IPS-20b (cell line): ENCODE measurements around the gene KLHL36.
A peak's percentile ranks its signal among the peaks of the same experiment; 100 is the strongest.

Experiments used
- H3K27ac ChIP-seq: one replicate; pipeline ENCODE4 v1.5.1; 2013; ENCODE audit warnings: low read length
- H3K27me3 ChIP-seq: 2 replicates; pipeline ENCODE4 v1.6.1; 2013; ENCODE audit warnings: mild to moderate bottlenecking, low read length, inconsistent platforms; ENCODE audit not compliant: insufficient read depth
- H3K36me3 ChIP-seq: 2 replicates; pipeline ENCODE4 v1.6.1; 2013; ENCODE audit warnings: low read depth, mild to moderate bottlenecking, inconsistent platforms, low read length, moderate library complexity; ENCODE audit not compliant: insufficient read depth
- H3K4me1 ChIP-seq: 2 replicates; pipeline ENCODE4 v1.6.1; 2013; ENCODE audit warnings: mild to moderate bottlenecking, control low read depth, inconsistent platforms, low read length, moderate library complexity; ENCODE audit not compliant: insufficient read depth
- H3K4me3 ChIP-seq: 2 replicates; pipeline ENCODE4 v1.5.1; 2013; ENCODE audit warnings: mild to moderate bottlenecking, low read length, inconsistent platforms
- H3K9ac ChIP-seq: 2 replicates; pipeline ENCODE4 v1.6.1; 2013; ENCODE audit warnings: low read depth, mild to moderate bottlenecking, inconsistent platforms, low read length, moderate library complexity
- H3K9me3 ChIP-seq: 2 replicates; pipeline ENCODE4 v1.6.1; 2013; ENCODE audit warnings: mild to moderate bottlenecking, low read depth, low read length, inconsistent platforms; ENCODE audit not compliant: insufficient read depth

The KLHL36 gene

DNA sequence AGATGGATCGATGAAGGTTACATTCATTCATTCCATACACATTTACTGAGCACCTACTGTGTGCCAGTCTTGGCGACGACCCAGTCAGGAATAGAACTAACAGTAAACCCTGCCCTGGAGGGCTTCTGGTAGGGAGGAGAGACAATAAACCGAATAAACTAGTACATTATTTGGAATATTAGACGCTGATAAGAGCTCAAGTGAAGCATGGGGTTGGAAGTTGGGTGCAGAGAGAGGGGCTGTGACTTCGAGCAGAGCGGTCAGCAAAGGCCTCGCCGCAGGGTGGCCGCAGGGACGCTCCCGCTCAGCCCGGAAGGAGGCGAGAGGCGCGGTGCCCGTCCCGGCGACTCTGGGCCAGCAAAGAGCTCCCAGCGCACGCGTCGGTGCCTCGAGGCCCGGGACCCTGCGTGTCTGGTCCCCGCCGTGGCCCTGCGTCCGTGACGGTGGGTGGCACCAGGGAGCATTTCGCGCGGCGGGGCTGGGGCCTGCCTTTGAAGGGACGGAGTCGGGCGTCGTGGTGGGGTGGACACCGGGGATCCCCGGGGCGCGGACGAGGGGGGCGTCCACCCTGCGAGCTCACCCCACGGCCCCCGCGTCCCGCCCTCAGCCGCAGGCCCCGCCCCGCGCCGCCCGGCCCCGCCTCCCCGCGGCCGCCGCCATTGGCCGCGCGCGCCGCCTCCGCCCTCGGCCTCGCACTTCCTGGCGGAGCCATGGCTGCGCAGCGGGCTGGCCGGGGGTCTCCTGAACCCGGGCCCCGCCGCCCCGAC, at the start of gene KLHL36:
TSS of gene KLHL36 (plus strand) at position 684 of the 767 bp plus-strand sequence. CDS start 2,357 bp downstream, outside the sequence.
- no peaks in the 10 kb centered on the region for H3K9me3 ChIP-seq
- H3K27me3 ChIP-seq, result peaks cover 23% of the 10 kb centered on the region
- no peak within 1 kb of the TSS for H3K27ac ChIP-seq
- H3K9ac ChIP-seq, result peak within 1 kb of the TSS; percentile 16; the same call in 1 of the 2 replicates
- H3K36me3 ChIP-seq, result peaks cover 15% of the 10 kb centered on the region
- H3K4me1 ChIP-seq, result no peaks in the 10 kb centered on the region
- H3K4me3 ChIP-seq, result peak within 1 kb of the TSS; percentile 68

DNA sequence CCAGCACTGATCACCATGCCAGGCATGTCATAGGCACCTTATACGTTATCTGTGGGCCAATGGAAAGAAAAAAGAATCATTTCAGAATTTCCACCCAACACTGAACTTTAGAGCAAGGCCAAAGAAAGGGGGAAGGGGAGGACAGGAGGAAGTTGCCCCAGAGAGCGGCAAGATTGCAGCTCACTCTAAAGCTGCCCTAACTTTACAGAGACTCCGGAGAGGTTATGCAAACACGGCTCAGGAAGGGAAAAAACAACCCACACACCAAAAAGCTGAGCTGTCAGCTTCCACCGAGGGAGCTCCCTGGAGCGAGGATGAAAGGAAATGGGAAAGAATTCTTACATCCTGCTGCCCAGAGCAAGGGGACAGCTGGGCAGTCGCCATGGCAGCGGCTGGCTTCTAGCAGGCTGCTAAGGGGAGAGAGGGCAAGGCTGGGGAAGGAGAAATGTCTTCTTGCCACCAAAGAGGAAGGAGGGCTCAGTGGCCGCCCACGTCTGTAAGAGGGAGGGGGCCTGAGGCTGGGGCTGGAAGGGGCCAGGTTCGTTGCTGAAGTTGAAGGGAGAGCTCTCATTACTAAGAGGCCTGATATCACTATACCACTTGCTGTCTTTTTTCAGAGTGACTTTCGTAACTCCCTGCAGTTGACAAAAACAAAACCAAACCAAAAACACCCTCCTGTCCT, 48.6 kb upstream of the KLHL36 start:
- H3K4me3 ChIP-seq, result peak overlapping the region; percentile 15; the same call in 1 of the 2 replicates
- no peaks in the 10 kb centered on the region for H3K9me3 ChIP-seq
- peaks cover 43% of the 10 kb centered on the region for H3K4me1 ChIP-seq
- H3K9ac ChIP-seq, result no peak overlapping the region
- H3K36me3 ChIP-seq, result 0 out of 2 replicates have a peak, but pooled peaks cover 3% of the 10 kb centered on the region
- no peak overlapping the region for H3K27ac ChIP-seq
- no peaks in the 10 kb centered on the region; the same call in 1 of the 2 replicates for H3K27me3 ChIP-seq

DNA sequence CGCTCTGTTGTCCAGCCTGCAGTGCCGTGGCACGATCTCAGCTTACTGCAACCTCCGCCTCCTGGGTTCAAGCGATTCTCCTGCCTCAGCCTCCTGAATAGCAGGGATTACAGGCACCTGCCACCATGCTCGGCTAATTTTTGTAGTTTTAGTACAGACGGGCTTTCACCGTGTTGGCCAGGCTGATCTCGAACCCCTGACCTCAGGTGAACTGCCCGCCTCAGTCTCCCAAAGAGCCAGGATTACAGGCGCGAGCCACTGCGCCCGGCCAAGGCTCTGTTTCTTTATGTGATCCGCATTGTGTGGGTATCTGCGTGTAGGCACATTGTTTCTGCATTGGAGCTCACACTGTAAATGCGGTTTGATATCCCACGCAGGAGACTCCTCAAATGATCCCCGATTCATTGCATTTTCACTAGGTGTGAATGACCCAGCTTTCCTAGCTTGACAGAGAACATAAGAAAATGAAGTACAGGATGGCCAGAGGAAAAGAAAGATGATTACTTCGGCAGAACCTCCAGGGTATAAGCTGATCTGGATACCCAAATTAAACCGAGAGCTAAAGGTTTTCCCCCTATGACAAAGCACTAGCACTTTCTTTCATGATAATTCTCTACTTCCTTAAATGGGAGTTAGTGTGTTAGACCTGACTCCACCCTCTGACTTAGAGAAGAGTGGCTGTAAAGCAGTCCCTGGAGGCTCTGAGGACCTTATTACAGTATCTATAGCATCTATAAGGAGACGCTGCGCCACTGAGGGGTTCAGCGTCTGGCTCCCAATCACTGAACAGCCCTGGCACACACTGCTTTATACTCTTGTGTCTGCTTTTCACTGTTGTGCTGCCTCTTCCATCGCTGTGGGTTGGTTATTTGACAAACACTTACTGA, 47.7 kb upstream of the KLHL36 start:
- Histone ChIP-seq H3K27me3 (no peaks in the 10 kb centered on the region; the same call in 1 of the 2 replicates), H3K9me3 (peaks cover 3% of the 10 kb centered on the region; the same call in 1 of the 2 replicates), H3K4me3 (no peak overlapping the region; the same call in 1 of the 2 replicates), H3K36me3 (peaks cover 5% of the 10 kb centered on the region; the same call in 1 of the 2 replicates), H3K4me1 (peaks cover 51% of the 10 kb centered on the region), H3K27ac (no peak overlapping the region), H3K9ac (no peak overlapping the region)

DNA sequence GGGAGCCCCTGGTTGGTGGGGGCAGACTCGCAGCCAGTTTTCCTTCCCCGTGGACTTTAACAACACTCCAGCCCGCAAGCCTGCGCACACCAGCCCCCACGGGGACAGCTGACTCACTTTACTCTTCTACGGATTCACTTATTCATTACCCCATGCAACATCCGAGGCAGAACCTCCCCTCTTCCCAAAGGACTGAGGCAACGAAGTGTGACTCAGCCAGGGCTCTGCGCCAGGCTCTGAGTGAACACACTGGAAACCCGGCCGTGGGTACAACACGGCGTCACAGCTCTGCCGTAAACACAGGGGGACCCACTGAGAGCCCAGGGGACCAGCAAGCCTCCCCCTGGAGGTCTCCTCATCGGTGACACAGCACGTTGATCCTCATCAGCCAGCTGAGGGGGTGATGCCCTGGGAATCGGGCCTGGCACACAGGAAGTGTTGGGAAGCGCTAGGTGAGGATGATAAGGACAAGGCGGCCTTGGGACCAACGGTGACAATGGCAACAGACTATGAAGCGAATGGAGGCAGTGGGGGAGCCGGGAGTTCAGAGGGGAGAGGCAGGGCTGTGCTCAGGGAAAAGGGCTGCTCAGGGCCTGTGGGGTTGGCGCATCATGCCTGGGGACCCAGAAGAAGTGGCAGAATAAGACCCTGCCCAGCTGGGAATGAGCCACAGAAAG, 45.0 kb upstream of the KLHL36 start:
- Histone ChIP-seq H3K4me1 (peaks cover 40% of the 10 kb centered on the region), H3K27ac (no peak overlapping the region), H3K36me3 (peaks cover 10% of the 10 kb centered on the region), H3K9ac (no peak overlapping the region), H3K9me3 (peaks cover 4% of the 10 kb centered on the region; the same call in 1 of the 2 replicates), H3K27me3 (no peaks in the 10 kb centered on the region; the same call in 1 of the 2 replicates), H3K4me3 (no peak overlapping the region)

DNA sequence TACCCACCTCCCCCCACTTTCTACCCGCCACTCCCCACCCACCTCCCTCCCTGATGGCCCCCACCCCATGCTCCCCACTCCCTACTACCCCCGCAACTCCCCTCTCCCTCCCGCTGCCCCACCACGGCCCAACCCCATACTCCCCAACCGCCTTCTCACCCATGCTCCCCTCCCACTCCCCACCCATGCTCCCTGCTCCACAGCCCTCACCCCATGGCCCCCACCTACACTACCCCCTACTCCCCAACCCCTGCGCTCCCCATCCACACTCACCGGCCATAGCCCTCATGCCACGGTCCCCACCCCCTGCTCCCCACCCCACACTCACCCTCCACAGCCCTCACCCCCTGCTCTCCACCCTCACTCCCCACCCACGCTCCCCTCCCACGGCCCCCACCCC, 44.4 kb upstream of the KLHL36 start:
- Histone ChIP-seq H3K9ac (no peak overlapping the region), H3K4me3 (no peak overlapping the region), H3K4me1 (peaks cover 39% of the 10 kb centered on the region), H3K27me3 (no peaks in the 10 kb centered on the region; the same call in 1 of the 2 replicates), H3K9me3 (peaks cover 4% of the 10 kb centered on the region; the same call in 1 of the 2 replicates), H3K36me3 (peaks cover 10% of the 10 kb centered on the region), H3K27ac (no peak overlapping the region)

DNA sequence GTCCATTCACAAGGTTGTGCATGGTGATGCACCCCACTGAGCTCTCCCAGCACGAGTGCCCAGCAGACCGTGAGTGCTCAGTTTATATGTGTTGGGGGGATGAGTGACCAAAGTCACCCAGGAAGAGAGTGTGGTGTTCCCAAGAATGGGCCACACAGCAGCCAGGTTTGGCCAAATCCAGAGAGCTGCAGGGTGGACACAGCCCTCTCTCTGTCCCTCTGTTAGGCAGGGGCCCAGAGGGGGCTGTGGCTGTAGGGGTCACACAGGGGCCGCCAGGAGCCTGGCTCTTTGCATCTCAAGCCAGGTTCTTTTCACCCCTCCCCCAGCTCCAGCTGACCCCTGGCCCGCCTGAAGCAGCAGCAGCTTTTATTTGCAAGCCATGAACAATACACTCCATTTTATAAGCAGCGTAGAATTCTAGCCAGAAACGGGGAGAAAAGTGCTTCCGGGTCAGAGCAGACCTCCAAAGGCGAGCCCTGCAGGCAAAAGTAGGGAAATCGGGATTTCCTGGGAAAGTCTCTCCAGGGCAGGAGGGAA, 43.8 kb upstream of the KLHL36 start:
- H3K36me3 ChIP-seq, result peaks cover 10% of the 10 kb centered on the region
- peak overlapping the region; percentile 33; the same call in 1 of the 2 replicates for H3K9ac ChIP-seq
- H3K4me1 ChIP-seq, result peaks cover 34% of the 10 kb centered on the region
- H3K9me3 ChIP-seq, result peaks cover 4% of the 10 kb centered on the region; the same call in 1 of the 2 replicates
- H3K4me3 ChIP-seq, result no peak overlapping the region
- no peaks in the 10 kb centered on the region for H3K27me3 ChIP-seq
- H3K27ac ChIP-seq, result peak overlapping the region; percentile 48

DNA sequence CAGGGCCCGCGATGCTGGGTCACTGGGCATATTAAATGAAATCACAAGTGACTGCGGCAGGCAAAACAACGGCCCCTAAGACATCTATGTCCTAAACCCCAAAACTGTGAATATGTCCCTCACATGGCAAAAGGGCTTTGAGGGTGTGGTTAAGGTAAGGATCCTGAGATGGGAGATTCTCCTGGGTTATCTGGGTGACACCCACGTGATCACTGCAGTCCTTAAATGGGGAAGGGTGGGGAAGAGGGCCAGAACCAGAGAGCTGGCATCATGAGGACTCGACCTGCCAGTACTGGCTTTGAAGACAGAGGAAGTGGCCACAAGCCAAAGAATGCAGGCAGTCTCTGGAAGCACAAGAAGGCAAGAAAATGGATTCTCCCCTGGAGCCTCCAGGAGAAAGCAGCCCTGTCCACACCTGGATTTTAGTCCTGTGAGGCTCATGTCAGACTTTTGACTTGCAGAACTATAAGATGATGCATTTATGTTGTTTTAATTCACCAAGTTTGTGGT, 42.9 kb upstream of the KLHL36 start:
- Histone ChIP-seq H3K4me3 (no peak overlapping the region), H3K4me1 (peaks cover 29% of the 10 kb centered on the region), H3K27ac (no peak overlapping the region), H3K36me3 (peaks cover 10% of the 10 kb centered on the region), H3K27me3 (no peaks in the 10 kb centered on the region), H3K9ac (peak overlapping the region; percentile 33; the same call in 1 of the 2 replicates), H3K9me3 (peaks cover 4% of the 10 kb centered on the region; the same call in 1 of the 2 replicates)

DNA sequence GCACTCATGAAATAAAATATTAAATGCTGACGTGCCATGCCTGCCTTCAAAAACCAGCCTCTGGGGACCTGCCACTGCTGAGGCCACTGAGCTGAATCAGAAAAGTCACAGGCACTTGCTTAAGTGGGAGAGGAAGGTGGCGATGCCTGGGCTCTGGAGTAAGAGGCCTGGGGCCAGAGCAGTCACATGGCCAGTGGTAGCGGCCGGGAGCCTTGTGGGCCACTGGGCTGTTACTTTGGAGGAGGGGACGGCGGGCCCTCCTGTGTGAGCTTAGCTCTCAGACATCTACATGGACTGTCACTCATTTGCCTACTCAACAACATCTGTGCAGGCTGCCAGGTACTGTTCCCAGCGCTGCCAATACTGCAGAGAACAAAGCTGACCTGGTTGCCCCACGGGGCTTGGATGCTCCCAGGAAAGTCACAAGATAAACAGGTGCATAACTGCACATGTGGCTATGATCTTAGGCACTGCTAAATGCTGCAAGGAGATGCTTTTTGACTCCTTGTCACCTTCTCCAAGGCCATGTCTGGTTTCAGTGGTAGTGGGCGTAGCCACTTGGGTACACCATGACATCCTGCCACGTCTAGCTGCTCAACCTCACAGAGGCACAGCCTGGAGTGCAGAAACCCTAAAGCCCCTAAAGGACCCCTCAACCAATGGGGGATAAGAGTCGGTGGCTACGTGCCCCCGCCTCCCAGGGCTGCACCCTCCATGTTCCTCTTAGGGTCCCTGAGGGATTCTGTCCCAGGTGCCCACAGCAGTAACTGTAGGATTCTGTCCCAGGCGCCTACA, 42.0 kb upstream of the KLHL36 start:
- Histone ChIP-seq H3K9me3 (peaks cover 4% of the 10 kb centered on the region; the same call in 1 of the 2 replicates), H3K9ac (no peak overlapping the region), H3K4me1 (peaks cover 21% of the 10 kb centered on the region), H3K27me3 (no peaks in the 10 kb centered on the region), H3K27ac (no peak overlapping the region), H3K4me3 (no peak overlapping the region), H3K36me3 (peaks cover 12% of the 10 kb centered on the region)

DNA sequence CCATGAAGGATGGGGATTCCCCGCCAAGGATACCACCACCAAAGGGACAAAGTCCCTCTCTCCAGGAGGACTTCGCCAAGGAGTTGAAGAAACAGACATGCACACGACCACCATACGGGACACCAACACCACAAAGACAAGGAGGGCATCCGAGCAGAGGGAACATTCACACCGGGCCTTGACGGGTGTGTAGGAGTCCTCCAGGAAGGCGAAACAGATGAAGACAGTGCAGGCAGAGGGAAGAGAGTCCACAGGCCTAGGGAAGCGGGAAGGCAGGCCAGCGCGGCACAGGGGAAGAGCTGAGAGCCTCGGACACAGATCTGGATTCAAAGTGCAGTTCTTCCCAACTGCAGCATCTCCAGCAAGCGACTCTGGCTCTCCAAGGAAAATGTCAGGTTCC, 41.2 kb upstream of the KLHL36 start:
- peaks cover 4% of the 10 kb centered on the region; the same call in 1 of the 2 replicates for H3K9me3 ChIP-seq
- no peak overlapping the region for H3K4me3 ChIP-seq
- H3K4me1 ChIP-seq, result peaks cover 17% of the 10 kb centered on the region
- no peak overlapping the region for H3K9ac ChIP-seq
- peaks cover 14% of the 10 kb centered on the region for H3K36me3 ChIP-seq
- no peak overlapping the region for H3K27ac ChIP-seq
- no peaks in the 10 kb centered on the region for H3K27me3 ChIP-seq

DNA sequence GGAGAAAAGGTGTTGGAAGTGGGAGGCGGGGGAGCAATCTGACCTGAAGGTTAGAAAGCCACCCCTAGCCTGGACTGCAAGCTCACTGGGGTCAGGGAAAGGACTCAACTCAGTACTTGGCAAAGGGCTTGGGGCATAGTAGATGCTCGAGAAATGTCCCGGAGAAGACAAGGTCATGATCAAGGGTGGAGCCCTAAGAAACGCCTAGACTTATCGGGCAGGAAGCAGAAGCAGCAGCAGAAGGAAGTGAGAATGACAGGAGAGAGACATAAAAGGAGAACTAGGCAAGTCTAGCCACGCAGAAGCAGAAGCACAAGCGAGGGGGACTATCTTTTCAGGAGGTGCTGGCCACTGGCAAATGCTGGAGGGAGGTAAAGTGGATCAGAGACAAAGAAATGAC, 40.6 kb upstream of the KLHL36 start:
- peaks cover 4% of the 10 kb centered on the region; the same call in 1 of the 2 replicates for H3K9me3 ChIP-seq
- no peaks in the 10 kb centered on the region for H3K27me3 ChIP-seq
- H3K36me3 ChIP-seq, result peaks cover 14% of the 10 kb centered on the region
- H3K27ac ChIP-seq, result no peak overlapping the region
- H3K4me3 ChIP-seq, result no peak overlapping the region
- H3K9ac ChIP-seq, result no peak overlapping the region
- H3K4me1 ChIP-seq, result peaks cover 17% of the 10 kb centered on the region
